ENCODE results near the gene CCDC157. TPM values are rescaled to one million over a fixed set of nuclear protein-coding genes. Genes with fewer than 3 reads are reported as not detected.
"Not testable (repeated sequence)": the region's sequence is repeated elsewhere in the genome, so short reads cannot be mapped to it uniquely, and the experiment has no call there.

CCDC157 gene
- total RNA-seq, 2 experiments from 2014 or later: 3.3 to 3.4 TPM

DNA sequence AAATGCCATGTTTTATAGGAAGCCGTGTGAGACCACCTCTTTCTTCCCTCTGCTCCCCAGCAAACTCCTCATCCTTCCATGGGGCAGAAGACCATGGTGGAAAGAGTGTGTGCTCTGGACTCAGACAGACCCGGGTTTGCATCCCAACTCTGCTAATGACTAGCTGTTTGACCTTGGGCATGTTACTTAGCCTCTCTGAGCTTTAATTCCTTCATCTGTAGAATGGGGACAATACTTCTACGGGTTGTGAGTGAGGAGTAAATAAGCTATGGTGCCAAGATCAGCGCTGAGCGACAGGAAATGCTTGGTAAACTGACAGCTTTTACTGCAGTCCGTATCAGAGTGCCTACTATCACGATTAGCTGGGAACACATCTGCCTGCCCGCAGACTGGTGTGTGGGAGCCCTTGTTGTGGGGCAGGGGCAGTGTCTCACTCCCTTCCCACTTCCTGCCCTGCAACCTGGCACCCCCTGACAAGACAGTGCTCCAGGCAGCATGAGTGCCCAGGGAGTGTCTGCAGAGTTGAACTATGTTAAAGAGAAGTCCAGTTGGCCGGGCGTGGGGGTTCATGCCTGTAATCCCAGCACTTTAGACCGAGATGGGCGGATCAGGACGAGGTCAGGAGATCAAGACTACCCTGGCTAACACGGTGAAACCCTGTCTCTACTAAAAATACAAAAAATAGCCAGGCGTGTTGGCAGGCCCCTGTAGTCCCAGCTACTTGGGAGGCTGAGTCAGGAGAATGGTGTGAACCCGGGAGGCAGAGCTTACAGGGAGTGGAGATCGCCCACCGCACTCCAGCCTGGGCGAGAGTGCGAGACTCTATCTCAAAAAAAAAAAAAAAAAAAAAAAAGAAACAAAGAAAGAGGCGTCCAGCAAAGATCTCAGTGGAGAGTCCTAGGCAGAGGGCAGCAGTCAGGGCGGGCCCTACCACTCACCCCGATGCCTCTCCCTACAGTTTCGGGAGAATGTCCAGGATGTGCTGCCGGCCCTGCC is 42.2 kb downstream of the CCDC157 start:
- no peak overlapping the region for H3K27ac ChIP-seq (ENCODE audit: low read depth, low read length, poor library complexity, severe bottlenecking)
- BruUV-seq (replicated peaks): no TSS peak
- no peaks in the 10 kb centered on the region for H3K36me3 ChIP-seq (ENCODE audit: insufficient read depth, low read length)
- intact Hi-C loops (cut with micrococcal nuclease; ENCODE audit: unreplicated experiment): no loop called here
- H3K4me2 ChIP-seq (ENCODE audit: low read length): no peak overlapping the region
- TF ChIP-seq EZH2phosphoT487 (IDR thresholded peaks at IDR 0.05; ENCODE audit: borderline replicate concordance, low read depth, low read length): no peak
- TF ChIP-seq CTCF (conservative IDR thresholded peaks at IDR 0.05; ENCODE audit: low read length): no peak
- H2AFZ ChIP-seq (ENCODE audit: low read length): no peak overlapping the region
- CTCF ChIA-PET (ENCODE audit: unreplicated experiment): no interaction called here
- H3K9me2 ChIP-seq (ENCODE audit: insufficient read depth, low read length): no peaks in the 10 kb centered on the region
- no peak overlapping the region for H3K4me3 ChIP-seq (ENCODE audit: low read depth, low read length, poor library complexity, severe bottlenecking)
- POLR2A ChIA-PET: interaction anchor here (0.7 kb wide), 1 partner anchor 591 kb away, joined by 9 read pairs; no protein-coding TSS in a partner anchor
- H4K20me1 ChIP-seq (ENCODE audit: insufficient read depth, low read length): no peaks in the 10 kb centered on the region
- H3K9me3 ChIP-seq (ENCODE audit: low read length): no peaks in the 10 kb centered on the region
- no peak for DNase-seq (ENCODE audit: low spot score)
- H3K4me1 ChIP-seq (ENCODE audit: insufficient read depth, low read length, poor library complexity, severe bottlenecking): no peaks in the 10 kb centered on the region
- H3K79me2 ChIP-seq (ENCODE audit: insufficient read depth, low read depth, low read length): no peaks in the 10 kb centered on the region

DNA sequence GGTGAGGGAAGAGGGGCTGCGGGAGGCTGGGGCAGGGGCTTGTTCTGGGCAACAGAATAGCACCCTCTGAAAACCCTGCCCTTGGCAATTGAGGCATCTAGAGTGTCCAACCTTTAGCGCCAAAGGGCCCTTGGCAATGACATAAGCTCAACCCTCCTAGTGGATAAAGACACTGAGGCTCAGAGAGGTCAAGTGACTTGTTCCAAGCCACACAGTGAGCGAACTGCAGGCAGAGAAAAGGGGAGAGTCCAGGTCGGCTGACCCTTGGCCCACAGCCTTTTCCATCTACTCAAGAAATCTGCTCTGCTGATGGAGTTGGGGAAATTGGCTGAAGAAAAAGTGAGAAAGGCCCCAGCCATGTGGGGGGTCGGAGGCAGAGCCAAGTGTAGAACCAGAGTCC is 42.9 kb downstream of the CCDC157 start:
- H3K4me3 ChIP-seq (ENCODE audit: low read depth, low read length, poor library complexity, severe bottlenecking): no peak overlapping the region
- H3K9me2 ChIP-seq (ENCODE audit: insufficient read depth, low read length): no peaks in the 10 kb centered on the region
- no peaks in the 10 kb centered on the region for H3K4me1 ChIP-seq (ENCODE audit: insufficient read depth, low read length, poor library complexity, severe bottlenecking)
- H3K27ac ChIP-seq (ENCODE audit: low read depth, low read length, poor library complexity, severe bottlenecking): no peak overlapping the region
- no peaks in the 10 kb centered on the region for H4K20me1 ChIP-seq (ENCODE audit: insufficient read depth, low read length)
- CTCF ChIA-PET (ENCODE audit: unreplicated experiment): no interaction called here
- no peak for TF ChIP-seq CTCF (conservative IDR thresholded peaks at IDR 0.05; ENCODE audit: low read length)
- TF ChIP-seq EZH2phosphoT487 (IDR thresholded peaks at IDR 0.05; ENCODE audit: borderline replicate concordance, low read depth, low read length): no peak
- intact Hi-C loops (cut with micrococcal nuclease; ENCODE audit: unreplicated experiment): no loop called here
- DNase-seq (ENCODE audit: low spot score): no peak
- H2AFZ ChIP-seq (ENCODE audit: low read length): no peak overlapping the region
- H3K4me2 ChIP-seq (ENCODE audit: low read length): no peak overlapping the region
- no peaks in the 10 kb centered on the region for H3K9me3 ChIP-seq (ENCODE audit: low read length)
- BruUV-seq (replicated peaks): no TSS peak
- no peaks in the 10 kb centered on the region for H3K36me3 ChIP-seq (ENCODE audit: insufficient read depth, low read length)
- POLR2A ChIA-PET: no interaction called here
- H3K79me2 ChIP-seq (ENCODE audit: insufficient read depth, low read depth, low read length): no peaks in the 10 kb centered on the region

- DNase-seq (ENCODE audit: low spot score): no peak
- no peak overlapping the region for H2AFZ ChIP-seq (ENCODE audit: low read length)
- intact Hi-C loops (cut with micrococcal nuclease; ENCODE audit: unreplicated experiment): no loop called here
- no peaks in the 10 kb centered on the region for H3K36me3 ChIP-seq (ENCODE audit: insufficient read depth, low read length)
- POLR2A ChIA-PET: no interaction called here
- no peaks in the 10 kb centered on the region for H3K79me2 ChIP-seq (ENCODE audit: insufficient read depth, low read depth, low read length)
- TF ChIP-seq CTCF (conservative IDR thresholded peaks at IDR 0.05; ENCODE audit: low read length): no peak
- no peak for TF ChIP-seq EZH2phosphoT487 (IDR thresholded peaks at IDR 0.05; ENCODE audit: borderline replicate concordance, low read depth, low read length)
- no peak overlapping the region for H3K27ac ChIP-seq (ENCODE audit: low read depth, low read length, poor library complexity, severe bottlenecking)
- CTCF ChIA-PET (ENCODE audit: unreplicated experiment): no interaction called here
- no peaks in the 10 kb centered on the region for H3K9me2 ChIP-seq (ENCODE audit: insufficient read depth, low read length)
- no peak overlapping the region for H3K4me2 ChIP-seq (ENCODE audit: low read length)
- no TSS peak for BruUV-seq (replicated peaks)
- no peaks in the 10 kb centered on the region for H4K20me1 ChIP-seq (ENCODE audit: insufficient read depth, low read length)
- H3K4me3 ChIP-seq (ENCODE audit: low read depth, low read length, poor library complexity, severe bottlenecking): no peak overlapping the region
- no peaks in the 10 kb centered on the region for H3K4me1 ChIP-seq (ENCODE audit: insufficient read depth, low read length, poor library complexity, severe bottlenecking)
- H3K9me3 ChIP-seq (ENCODE audit: low read length): no peaks in the 10 kb centered on the region
Measured at GRCh38 chr22:30400159-30400558, 43.4 kb downstream of the CCDC157 start.

- intact Hi-C loops (cut with micrococcal nuclease; ENCODE audit: unreplicated experiment); H3K9me2 ChIP-seq (ENCODE audit: insufficient read depth, low read length); H3K36me3 ChIP-seq (ENCODE audit: insufficient read depth, low read length); H3K27ac ChIP-seq (ENCODE audit: low read depth, low read length, poor library complexity, severe bottlenecking); DNase-seq (ENCODE audit: low spot score); H2AFZ ChIP-seq (ENCODE audit: low read length); H3K9me3 ChIP-seq (ENCODE audit: low read length); POLR2A ChIA-PET; H3K4me1 ChIP-seq (ENCODE audit: insufficient read depth, low read length, poor library complexity, severe bottlenecking); H4K20me1 ChIP-seq (ENCODE audit: insufficient read depth, low read length); BruUV-seq (replicated peaks); H3K79me2 ChIP-seq (ENCODE audit: insufficient read depth, low read depth, low read length); H3K4me3 ChIP-seq (ENCODE audit: low read depth, low read length, poor library complexity, severe bottlenecking); CTCF ChIA-PET (ENCODE audit: unreplicated experiment); H3K4me2 ChIP-seq (ENCODE audit: low read length): not testable (repeated sequence)
Measured at GRCh38 chr22:30401024-30401423, 44.2 kb downstream of the CCDC157 start.

All from OCI-LY7 (cell line).